K562 (cell line): Measurements from ENCODE around the gene SLC22A23. TPM values are rescaled to one million over a fixed set of nuclear protein-coding genes. Genes with fewer than 3 reads are reported as not detected.

Experiments used
- FIP1L1 ChIP-seq: fragments of 200-400 bp; formaldehyde crosslinking; IDR thresholded peaks from 2 replicates; pipeline ENCODE4 v1.6.1; 2018; ENCODE audit warnings: mild to moderate bottlenecking, low read depth, low read length; ENCODE audit not compliant: poor library complexity, severe bottlenecking
- GABPB1 ChIP-seq: sonication (generic); formaldehyde crosslinking; IDR thresholded peaks from 2 replicates; pipeline ENCODE4 v1.8.0; 2022; ENCODE audit warnings: mild to moderate bottlenecking, missing genetic modification reagents
- GABPB2 ChIP-seq: fragments of 250-450 bp; sonication (Bioruptor Pico); conservative IDR thresholded peaks from 2 replicates; pipeline ENCODE4 v1.5.1; 2021; ENCODE audit warnings: mild to moderate bottlenecking
- GATAD2B ChIP-seq: fragments of 450-650 bp; IDR thresholded peaks from 2 replicates; pipeline ENCODE4 v1.6.1; 2017; ENCODE audit warnings: mild to moderate bottlenecking, borderline replicate concordance
- PHF21A ChIP-seq: fragments of 450-650 bp; IDR thresholded peaks from 2 replicates; pipeline ENCODE4 v1.6.1; 2017; ENCODE audit warnings: low read depth, borderline replicate concordance
- POLR2H ChIP-seq: IDR thresholded peaks from 2 replicates; pipeline ENCODE4 v1.6.1; 2016; ENCODE audit warnings: missing genetic modification characterization, low read depth, mild to moderate bottlenecking, control low read depth, missing compliant biosample characterization, moderate library complexity
- RBM34 ChIP-seq: fragments of 200-400 bp; formaldehyde crosslinking; IDR thresholded peaks from 2 replicates; pipeline ENCODE4 v1.6.1; 2018; ENCODE audit warnings: low read length, borderline replicate concordance; ENCODE audit not compliant: insufficient read depth
- TCF3 ChIP-seq: sonication (generic); formaldehyde crosslinking; IDR thresholded peaks from 2 replicates; pipeline ENCODE4 v1.4.0; 2020; ENCODE audit warnings: mild to moderate bottlenecking, missing genetic modification reagents
- ZFP36 ChIP-seq: fragments of 150-350 bp; IDR thresholded peaks from 2 replicates; pipeline ENCODE4 v1.6.1; 2018; ENCODE audit warnings: low read length, low read depth; ENCODE audit not compliant: partially characterized antibody
- ZNF41 ChIP-seq: fragments of 250-450 bp; sonication (Bioruptor Pico); conservative IDR thresholded peaks from 2 replicates; pipeline ENCODE4 v1.4.0; 2020; ENCODE audit warnings: mild to moderate bottlenecking
- ZNF507 ChIP-seq: conservative IDR thresholded peaks from 2 replicates; pipeline ENCODE4 v1.6.1; 2017; ENCODE audit warnings: missing genetic modification characterization, missing compliant biosample characterization
- ZNF696 ChIP-seq: fragments of 250-450 bp; sonication (Bioruptor Pico); conservative IDR thresholded peaks from 2 replicates; pipeline ENCODE4 v1.4.0; 2020; ENCODE audit warnings: mild to moderate bottlenecking, moderate library complexity
- polyA plus RNA-seq, 8 experiments: library from polyadenylated mRNA; depleted of rRNA in 4 of 8; stranded (reverse) in 5 of 8; unstranded in 3 of 8; fragments of >200 nt; fragmentation: Nextera tagmentation in 2 of 8; fragmentation: Illumina TruSeq in 1 of 8; extraction: Ambion mirVana in 2 of 8; extraction: Trizol in 1 of 8; gene quantifications; 2 replicates each; pipeline versions ENCODE4 v1.2.1 to v1.2.3, GENCODE V29; 2011 to 2014; ENCODE audit warnings: inconsistent platforms in 1 of 8, missing spikeins in 1 of 8
- total RNA-seq, 7 experiments: library from RNA; depleted of rRNA in 6 of 7; stranded (reverse); fragments of >200 nt in 6 of 7; fragmentation: Illumina TruSeq in 2 of 7; extraction: Trizol in 2 of 7; gene quantifications; 2 replicates each; pipeline versions ENCODE4 v1.2.1 to v1.2.3, GENCODE V29; 2011 to 2021; ENCODE audit warnings: low replicate concordance in 1 of 7
- TF ChIP-seq, protein P1 (sequence below): IDR thresholded peaks from 2 replicates; pipeline ENCODE4 v1.6.1; 2012; ENCODE audit warnings: low read depth, low read length, improper control_type of control experiment, borderline replicate concordance
- TF ChIP-seq, protein P2 (sequence below): fragments of 450-650 bp; formaldehyde crosslinking; IDR thresholded peaks from 2 replicates; pipeline ENCODE4 v1.4.0; 2020; ENCODE audit warnings: mild to moderate bottlenecking, moderate library complexity
- TF ChIP-seq, protein P3 (sequence below): sonication (generic); formaldehyde crosslinking; IDR thresholded peaks from 2 replicates; pipeline ENCODE4 v1.9.0; 2022; ENCODE audit warnings: mild to moderate bottlenecking, missing genetic modification reagents
- TF ChIP-seq, protein P4 (sequence below): fragments of 250-450 bp; sonication (Bioruptor Pico); IDR thresholded peaks from 2 replicates; pipeline ENCODE4 v1.8.0; 2022; ENCODE audit warnings: moderate library complexity, mild to moderate bottlenecking, inconsistent platforms

Gene SLC22A23
- total and polyA plus RNA-seq, 9 of the 15 experiments (the other 6 are each of a cell fraction or from before 2014, with no cell fraction given) = 0.30 to 8.7 (median 2.5) TPM

DNA sequence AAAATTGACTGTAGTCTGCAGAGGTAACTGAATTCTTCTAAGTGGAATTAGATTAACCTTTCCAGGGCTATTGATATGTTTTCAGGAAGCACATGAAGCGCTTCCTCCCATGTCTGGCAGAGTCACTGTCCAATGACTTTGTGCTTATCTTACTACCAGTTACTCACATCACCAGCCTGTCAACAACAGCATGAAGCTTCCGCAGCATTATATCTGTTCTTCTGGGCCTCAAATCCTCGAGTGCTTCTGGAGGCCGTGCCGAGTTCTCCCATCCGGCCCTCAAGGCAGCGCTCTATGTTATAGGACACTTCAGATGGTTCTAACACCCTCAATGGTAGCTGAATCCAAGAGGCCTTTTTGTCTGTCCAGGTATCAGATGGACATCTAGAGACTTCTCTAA, 164.9 kb downstream of the SLC22A23 start (continued):
- TF ChIP-seq, protein P1, sequence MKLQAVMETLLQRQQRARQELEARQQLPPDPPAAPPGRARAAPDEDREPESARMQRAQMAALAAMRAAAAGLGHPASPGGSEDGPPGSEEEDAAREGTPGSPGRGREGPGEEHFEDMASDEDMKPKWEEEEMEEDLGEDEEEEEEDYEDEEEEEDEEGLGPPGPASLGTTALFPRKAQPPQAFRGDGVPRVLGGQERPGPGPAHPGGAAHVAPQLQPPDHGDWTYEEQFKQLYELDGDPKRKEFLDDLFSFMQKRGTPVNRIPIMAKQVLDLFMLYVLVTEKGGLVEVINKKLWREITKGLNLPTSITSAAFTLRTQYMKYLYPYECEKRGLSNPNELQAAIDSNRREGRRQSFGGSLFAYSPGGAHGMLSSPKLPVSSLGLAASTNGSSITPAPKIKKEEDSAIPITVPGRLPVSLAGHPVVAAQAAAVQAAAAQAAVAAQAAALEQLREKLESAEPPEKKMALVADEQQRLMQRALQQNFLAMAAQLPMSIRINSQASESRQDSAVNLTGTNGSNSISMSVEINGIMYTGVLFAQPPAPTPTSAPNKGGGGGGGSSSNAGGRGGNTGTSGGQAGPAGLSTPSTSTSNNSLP = peak; percentile 57; the same call in 1 of the 2 replicates
- TF ChIP-seq PHF21A (no peak), RBM34 (no peak), GABPB2 (CRISPR knock-in tag) (no peak), FIP1L1 (no peak), GABPB1 (0 out of 2 replicates have a peak, but pooled peaks have one; percentile 13), ZFP36 (peak; percentile 82), ZNF696 (CRISPR knock-in tag) (no peak), POLR2H (tag) (no peak), TCF3 (CRISPR knock-in tag) (peak; percentile 75), ZNF41 (CRISPR knock-in tag) (no peak), GATAD2B (no peak; the same call in 1 of the 2 replicates), ZNF507 (tag) (no peak)
- TF ChIP-seq, protein P2, sequence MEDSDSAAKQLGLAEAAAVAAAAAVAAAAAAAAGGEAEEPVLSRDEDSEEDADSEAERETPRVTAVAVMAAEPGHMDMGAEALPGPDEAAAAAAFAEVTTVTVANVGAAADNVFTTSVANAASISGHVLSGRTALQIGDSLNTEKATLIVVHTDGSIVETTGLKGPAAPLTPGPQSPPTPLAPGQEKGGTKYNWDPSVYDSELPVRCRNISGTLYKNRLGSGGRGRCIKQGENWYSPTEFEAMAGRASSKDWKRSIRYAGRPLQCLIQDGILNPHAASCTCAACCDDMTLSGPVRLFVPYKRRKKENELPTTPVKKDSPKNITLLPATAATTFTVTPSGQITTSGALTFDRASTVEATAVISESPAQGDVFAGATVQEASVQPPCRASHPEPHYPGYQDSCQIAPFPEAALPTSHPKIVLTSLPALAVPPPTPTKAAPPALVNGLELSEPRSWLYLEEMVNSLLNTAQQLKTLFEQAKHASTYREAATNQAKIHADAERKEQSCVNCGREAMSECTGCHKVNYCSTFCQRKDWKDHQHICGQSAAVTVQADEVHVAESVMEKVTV (CRISPR knock-in tag) = no peak
- TF ChIP-seq, protein P3, sequence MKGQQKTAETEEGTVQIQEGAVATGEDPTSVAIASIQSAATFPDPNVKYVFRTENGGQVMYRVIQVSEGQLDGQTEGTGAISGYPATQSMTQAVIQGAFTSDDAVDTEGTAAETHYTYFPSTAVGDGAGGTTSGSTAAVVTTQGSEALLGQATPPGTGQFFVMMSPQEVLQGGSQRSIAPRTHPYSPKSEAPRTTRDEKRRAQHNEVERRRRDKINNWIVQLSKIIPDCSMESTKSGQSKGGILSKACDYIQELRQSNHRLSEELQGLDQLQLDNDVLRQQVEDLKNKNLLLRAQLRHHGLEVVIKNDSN = no peak
- TF ChIP-seq, protein P4, sequence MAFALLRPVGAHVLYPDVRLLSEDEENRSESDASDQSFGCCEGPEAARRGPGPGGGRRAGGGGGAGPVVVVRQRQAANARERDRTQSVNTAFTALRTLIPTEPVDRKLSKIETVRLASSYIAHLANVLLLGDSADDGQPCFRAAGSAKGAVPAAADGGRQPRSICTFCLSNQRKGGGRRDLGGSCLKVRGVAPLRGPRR (CRISPR knock-in tag) = no peak
